OCI-LY7 (cell line): Measurements from ENCODE around the gene USP48. TPM values are rescaled to one million over a fixed set of nuclear protein-coding genes. Genes with fewer than 3 reads are reported as not detected.

Experiments used
- BruUV-seq: library from RNA; stranded (reverse); fragments of 400-500 nt; replicated peaks from 2 replicates; lab custom pipeline; 2021; lab: Mats Ljungman, UMichigan
- CTCF ChIA-PET: fragments of 300-600 bp; sonication (Branson Sonifier 250); formaldehyde crosslinking; loops from one replicate; lab custom pipeline; 2022; ENCODE audit warnings: antibody characterized with exemption; ENCODE audit not compliant: unreplicated experiment; lab: Charles Lee
- POLR2A ChIA-PET: fragments of 300-600 bp; sonication (Branson Sonifier 250); formaldehyde crosslinking; loops from one replicate; lab custom pipeline; 2022; ENCODE audit warnings: antibody characterized with exemption; lab: Charles Lee
- DNase-seq: peaks from one replicate; pipeline ENCODE4 v3.0.0-alpha.2; 2015; ENCODE audit warnings: low spot score
- H2AFZ ChIP-seq: fragments of 200-600 bp; sonication (generic), shearing (Covaris generic); 2 replicates; pipeline ENCODE4 v1.6.1; 2014; ENCODE audit warnings: mild to moderate bottlenecking, antibody characterized with exemption, low read length, moderate library complexity
- H3K27ac ChIP-seq: fragments of 200-600 bp; sonication (generic); 2 replicates; pipeline ENCODE4 v1.5.1; 2014; ENCODE audit warnings: mixed run types, low read depth, mild to moderate bottlenecking, moderate library complexity, low read length, inconsistent platforms; ENCODE audit not compliant: poor library complexity, severe bottlenecking
- H3K36me3 ChIP-seq: fragments of 200-600 bp; sonication (generic); 2 replicates; pipeline ENCODE4 v1.6.1; 2014; ENCODE audit warnings: mild to moderate bottlenecking, antibody characterized with exemption, low read length, moderate library complexity, mixed read lengths; ENCODE audit not compliant: insufficient read depth
- H3K4me1 ChIP-seq: fragments of 200-600 bp; sonication (generic); 2 replicates; pipeline ENCODE4 v1.5.1; 2014; ENCODE audit warnings: mild to moderate bottlenecking, low read length; ENCODE audit not compliant: insufficient read depth, poor library complexity, severe bottlenecking
- H3K4me2 ChIP-seq: fragments of 200-600 bp; sonication (generic); 2 replicates; pipeline ENCODE4 v1.6.1; 2014; ENCODE audit warnings: mild to moderate bottlenecking, low read length
- H3K4me3 ChIP-seq: fragments of 200-600 bp; sonication (generic); 2 replicates; pipeline ENCODE4 v1.5.1; 2014; ENCODE audit warnings: mild to moderate bottlenecking, low read depth, low read length; ENCODE audit not compliant: poor library complexity, severe bottlenecking
- H3K79me2 ChIP-seq: fragments of 200-600 bp; sonication (generic); 2 replicates; pipeline ENCODE4 v1.6.1; 2016; ENCODE audit warnings: low read depth, mild to moderate bottlenecking, low read length, moderate library complexity, mixed read lengths; ENCODE audit not compliant: insufficient read depth
- H3K9me2 ChIP-seq: fragments of 200-600 bp; sonication (generic); 2 replicates; pipeline ENCODE4 v1.6.1; 2016; ENCODE audit warnings: mild to moderate bottlenecking, low read length, mixed read lengths; ENCODE audit not compliant: insufficient read depth
- H3K9me3 ChIP-seq: fragments of 200-600 bp; sonication (generic); 2 replicates; pipeline ENCODE4 v1.6.1; 2014; ENCODE audit warnings: mild to moderate bottlenecking, mixed run types, low read length, mixed read lengths
- H4K20me1 ChIP-seq: fragments of 200-600 bp; sonication (generic); 2 replicates; pipeline ENCODE4 v1.6.1; 2014; ENCODE audit warnings: mild to moderate bottlenecking, antibody characterized with exemption, low read length, moderate library complexity, mixed read lengths; ENCODE audit not compliant: insufficient read depth
- EZH2phosphoT487 ChIP-seq: fragments of 200-600 bp; sonication (generic); IDR thresholded peaks from 2 replicates; pipeline ENCODE4 v1.6.1; 2018; ENCODE audit warnings: low read depth, borderline replicate concordance, mild to moderate bottlenecking, mixed run types, antibody characterized with exemption, low read length, moderate library complexity, mixed read lengths
- intact Hi-C: fragments of 100-400 bp; cut with micrococcal nuclease; formaldehyde crosslinking; loops from one replicate; pipeline ENCODE4 v1.10.0; 2022; ENCODE audit not compliant: unreplicated experiment
- total RNA-seq, 2 experiments: library from RNA; depleted of rRNA in 1 of 2; stranded (reverse); fragments of >200 nt in 1 of 2; shearing (Covaris generic) in 1 of 2; gene quantifications; 2 replicates each; pipeline ENCODE4 v1.2.3, GENCODE V29; 2014 to 2022
- TF ChIP-seq, protein P1 (sequence below): fragments of 200-600 bp; sonication (generic); conservative IDR thresholded peaks from 2 replicates; pipeline ENCODE4 v1.5.1; 2014; ENCODE audit warnings: mild to moderate bottlenecking, antibody characterized with exemption, low read length, moderate library complexity, mixed read lengths

Gene USP48
- total RNA-seq, 2 experiments from 2014 or later, result 45.0 to 98.3 TPM

GRCh38 chr1:21648352-21648730 is 134.6 kb downstream of the USP48 start:
- POLR2A ChIA-PET, result no interaction called here
- Histone ChIP-seq H2AFZ (no peak overlapping the region), H4K20me1 (no peaks in the 10 kb centered on the region), H3K4me3 (no peak overlapping the region), H3K4me1 (no peaks in the 10 kb centered on the region), H3K4me2 (no peak overlapping the region), H3K79me2 (no peaks in the 10 kb centered on the region), H3K9me3 (no peaks in the 10 kb centered on the region), H3K36me3 (no peaks in the 10 kb centered on the region), H3K9me2 (no peaks in the 10 kb centered on the region), H3K27ac (no peak overlapping the region)
- intact Hi-C loops, result no loop called here
- no peak for TF ChIP-seq EZH2phosphoT487
- TF ChIP-seq, protein P1, sequence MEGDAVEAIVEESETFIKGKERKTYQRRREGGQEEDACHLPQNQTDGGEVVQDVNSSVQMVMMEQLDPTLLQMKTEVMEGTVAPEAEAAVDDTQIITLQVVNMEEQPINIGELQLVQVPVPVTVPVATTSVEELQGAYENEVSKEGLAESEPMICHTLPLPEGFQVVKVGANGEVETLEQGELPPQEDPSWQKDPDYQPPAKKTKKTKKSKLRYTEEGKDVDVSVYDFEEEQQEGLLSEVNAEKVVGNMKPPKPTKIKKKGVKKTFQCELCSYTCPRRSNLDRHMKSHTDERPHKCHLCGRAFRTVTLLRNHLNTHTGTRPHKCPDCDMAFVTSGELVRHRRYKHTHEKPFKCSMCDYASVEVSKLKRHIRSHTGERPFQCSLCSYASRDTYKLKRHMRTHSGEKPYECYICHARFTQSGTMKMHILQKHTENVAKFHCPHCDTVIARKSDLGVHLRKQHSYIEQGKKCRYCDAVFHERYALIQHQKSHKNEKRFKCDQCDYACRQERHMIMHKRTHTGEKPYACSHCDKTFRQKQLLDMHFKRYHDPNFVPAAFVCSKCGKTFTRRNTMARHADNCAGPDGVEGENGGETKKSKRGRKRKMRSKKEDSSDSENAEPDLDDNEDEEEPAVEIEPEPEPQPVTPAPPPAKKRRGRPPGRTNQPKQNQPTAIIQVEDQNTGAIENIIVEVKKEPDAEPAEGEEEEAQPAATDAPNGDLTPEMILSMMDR, result no peak
- no peak for DNase-seq
- no TSS peak for BruUV-seq
- CTCF ChIA-PET, result no interaction called here

DNA sequence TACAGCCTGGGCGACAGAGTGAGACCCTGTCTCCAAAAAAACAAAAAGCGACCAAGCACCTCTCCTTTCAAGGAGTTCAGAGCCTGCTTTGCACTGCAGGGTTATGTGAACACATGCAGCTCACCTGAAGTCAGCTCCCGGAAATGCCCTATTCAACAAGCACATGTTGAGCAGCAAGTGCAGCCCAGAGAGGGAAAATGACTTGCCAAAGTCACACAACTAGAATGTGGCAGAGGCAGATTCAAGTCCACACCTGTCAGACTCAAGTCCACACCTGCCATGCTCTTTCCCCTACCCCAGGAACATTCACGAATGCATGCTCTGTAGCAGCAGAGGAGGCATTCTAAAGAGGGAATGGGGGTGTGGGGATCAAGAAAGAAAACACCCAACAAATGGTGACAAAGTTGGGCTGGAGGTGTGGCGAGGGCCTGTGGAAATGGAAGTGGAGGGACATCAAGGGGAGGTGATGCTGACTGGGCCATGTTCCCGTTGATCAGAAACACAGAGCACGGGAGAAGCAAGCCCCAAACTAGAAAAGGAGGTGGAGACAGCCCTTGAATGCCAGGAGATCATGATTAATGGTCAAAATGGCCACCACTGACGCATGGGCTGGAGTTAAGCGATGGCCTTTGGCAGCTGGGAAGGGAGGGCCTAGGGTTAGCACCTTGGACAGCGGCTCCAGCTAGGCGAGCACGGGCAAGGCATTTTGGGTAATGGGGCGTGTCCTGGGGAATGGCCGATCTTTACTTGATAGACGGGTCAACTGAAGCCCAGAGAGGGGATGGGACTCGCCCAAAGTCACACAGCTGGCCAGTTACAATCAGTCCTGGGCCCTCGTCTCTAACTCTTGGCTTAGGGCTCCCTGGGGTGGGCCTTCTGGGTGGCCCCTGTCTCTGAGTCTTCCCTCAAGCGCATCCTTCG is 135.3 kb downstream of the USP48 start:
- TF ChIP-seq, protein P1, result no peak
- no peak for TF ChIP-seq EZH2phosphoT487
- no peaks in the 10 kb centered on the region for H3K4me1 ChIP-seq
- H3K9me3 ChIP-seq, result no peaks in the 10 kb centered on the region
- H3K79me2 ChIP-seq, result no peaks in the 10 kb centered on the region
- ChIA-PET POLR2A (no interaction called here), CTCF (no interaction called here)
- no peak overlapping the region for H3K4me2 ChIP-seq
- no peaks in the 10 kb centered on the region for H3K36me3 ChIP-seq
- peak; percentile 57 for DNase-seq
- H2AFZ ChIP-seq, result no peak overlapping the region
- no peak overlapping the region for H3K4me3 ChIP-seq
- intact Hi-C loops, result no loop called here
- no peaks in the 10 kb centered on the region for H4K20me1 ChIP-seq
- no TSS peak for BruUV-seq
- no peak overlapping the region for H3K27ac ChIP-seq
- H3K9me2 ChIP-seq, result no peaks in the 10 kb centered on the region

DNA sequence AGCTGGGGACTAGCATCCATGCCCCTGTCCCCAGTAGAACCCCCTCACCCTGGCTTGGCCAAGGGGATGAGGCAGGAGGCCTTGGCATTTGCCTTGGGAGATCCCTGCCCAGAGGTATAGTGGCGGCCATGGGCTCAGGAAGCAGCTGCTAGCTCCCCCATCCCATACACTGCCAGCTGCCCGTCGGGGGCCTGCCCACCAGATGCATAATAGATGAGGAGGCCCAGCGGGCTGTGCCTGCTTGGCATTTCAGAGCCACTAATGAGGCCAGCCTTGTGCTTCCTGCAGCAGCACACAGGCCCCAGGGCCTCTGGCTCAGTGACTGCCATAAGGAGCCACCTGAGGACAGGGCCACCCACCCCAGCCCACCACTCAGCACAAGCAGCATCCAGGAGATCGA is 137.4 kb downstream of the USP48 start:
- no peak overlapping the region for H3K4me3 ChIP-seq
- POLR2A ChIA-PET, result no interaction called here
- no peaks in the 10 kb centered on the region for H3K9me2 ChIP-seq
- no peak for DNase-seq
- intact Hi-C loops, result no loop called here
- H3K79me2 ChIP-seq, result no peaks in the 10 kb centered on the region
- BruUV-seq, result no TSS peak
- no peak for TF ChIP-seq EZH2phosphoT487
- TF ChIP-seq, protein P1, result no peak
- H3K4me2 ChIP-seq, result no peak overlapping the region
- H4K20me1 ChIP-seq, result no peaks in the 10 kb centered on the region
- no peak overlapping the region for H3K27ac ChIP-seq
- no peaks in the 10 kb centered on the region for H3K9me3 ChIP-seq
- CTCF ChIA-PET, result no interaction called here
- no peaks in the 10 kb centered on the region for H3K36me3 ChIP-seq
- no peak overlapping the region for H2AFZ ChIP-seq
- H3K4me1 ChIP-seq, result no peaks in the 10 kb centered on the region
